Hematopoietic multipotent progenitor cell (in vitro differentiated cells): ENCODE results near the gene ATP13A5. TPM values are rescaled to one million over a fixed set of nuclear protein-coding genes. Genes with fewer than 3 reads are reported as not detected.

Experiments
- total RNA-seq: library from RNA; depleted of rRNA; stranded (reverse); fragments of >200 nt; gene quantifications from one replicate; pipeline ENCODE4 v1.2.3, GENCODE V29; 2012

ATP13A5 gene
- total RNA-seq, 1 donor = not detected

Other genes with a start within 250 kb of the ATP13A5 start
- under 0.01 TPM for gene PLAAT1, start 137.5 kb downstream of the ATP13A5 start, total RNA-seq
- gene ATP13A4, start 176.1 kb upstream of the ATP13A5 start, total RNA-seq = 0.27 TPM
- gene OPA1, start 214.5 kb upstream of the ATP13A5 start, total RNA-seq = 27.5 TPM